ENCODE results near the gene ITPR2. TPM values are rescaled to one million over a fixed set of nuclear protein-coding genes. Genes with fewer than 3 reads are reported as not detected.
"Not testable (repeated sequence)": the region's sequence is repeated elsewhere in the genome, so short reads cannot be mapped to it uniquely, and the experiment has no call there.

ITPR2 gene
- total RNA-seq, 1 experiment from 2014 or later: 9.4 TPM

DNA sequence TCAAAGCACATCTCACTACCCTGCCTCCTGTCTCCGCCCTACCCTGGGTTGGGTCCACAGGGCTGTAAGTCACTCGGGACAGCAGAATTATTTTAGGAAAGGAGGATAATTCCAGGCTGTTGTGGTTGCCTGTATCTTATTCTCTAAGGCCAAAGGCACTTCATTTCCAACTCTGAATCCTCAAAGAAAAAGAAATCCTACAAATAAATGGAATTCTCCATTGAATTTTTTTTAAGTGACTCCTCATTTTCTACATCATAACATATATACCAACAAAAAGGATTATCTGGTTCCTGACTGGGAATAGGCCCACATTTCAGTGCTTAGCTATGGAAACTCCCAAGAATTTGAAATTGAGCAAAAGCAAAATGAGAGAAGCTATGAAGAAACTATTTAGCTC, 186.4 kb downstream of the ITPR2 start:
- no peak overlapping the region for H3K4me3 ChIP-seq (ENCODE audit: insufficient read depth, low read depth, low read length)

DNA sequence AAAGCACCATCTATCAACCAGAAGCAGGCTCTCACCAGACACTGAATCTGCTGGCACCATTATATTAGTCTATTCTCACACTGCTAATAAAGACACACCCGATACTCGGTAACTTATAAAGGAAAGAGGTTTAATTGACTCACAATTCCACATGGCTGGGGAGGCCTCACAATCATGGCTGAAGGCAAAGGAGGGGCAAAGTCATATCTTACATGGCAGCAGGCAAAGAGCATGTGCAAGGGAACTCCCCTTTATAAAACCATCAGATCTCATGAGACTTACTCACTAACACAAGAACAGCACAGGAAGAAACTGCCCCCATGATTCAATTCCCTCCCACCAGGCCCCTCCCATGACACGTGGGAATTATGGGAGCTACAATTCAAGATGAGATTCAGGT, 188.6 kb downstream of the ITPR2 start:
- H3K4me3 ChIP-seq (ENCODE audit: insufficient read depth, low read depth, low read length): not testable (repeated sequence)

More for the DNA sequence above, 186.4 kb downstream of the ITPR2 start:
- H3K27me3 ChIP-seq (ENCODE audit: control insufficient read depth, insufficient read depth, low read length): no peaks in the 10 kb centered on the region
- no peak for DNase-seq
- H3K36me3 ChIP-seq (replicated peaks; ENCODE audit: control insufficient read depth, insufficient read depth, low read length): peaks cover 1% of the 10 kb centered on the region; the same call in 1 of the 2 replicates

GRCh38 chr12:26643532-26644315, 189.3 kb downstream of the ITPR2 start:
- no peaks in the 10 kb centered on the region for H3K27me3 ChIP-seq (ENCODE audit: control insufficient read depth, insufficient read depth, low read length)
- peaks cover 2% of the 10 kb centered on the region; the same call in 1 of the 2 replicates for H3K36me3 ChIP-seq (replicated peaks; ENCODE audit: control insufficient read depth, insufficient read depth, low read length)
- H3K4me3 ChIP-seq (ENCODE audit: insufficient read depth, low read depth, low read length): no peak overlapping the region
- DNase-seq: no peak

More for the DNA sequence above, 188.6 kb downstream of the ITPR2 start:
- not testable (repeated sequence) for H3K36me3 ChIP-seq (replicated peaks; ENCODE audit: control insufficient read depth, insufficient read depth, low read length); H3K27me3 ChIP-seq (ENCODE audit: control insufficient read depth, insufficient read depth, low read length); DNase-seq

GRCh38 chr12:26642361-26642760, 190.6 kb downstream of the ITPR2 start:
- Histone ChIP-seq H3K27me3 (ENCODE audit: control insufficient read depth, insufficient read depth, low read length) (no peaks in the 10 kb centered on the region), H3K4me3 (ENCODE audit: insufficient read depth, low read depth, low read length) (no peak overlapping the region), H3K36me3 (replicated peaks; ENCODE audit: control insufficient read depth, insufficient read depth, low read length) (peaks cover 2% of the 10 kb centered on the region; the same call in 1 of the 2 replicates)
- no peak for DNase-seq

- Histone ChIP-seq H3K27me3 (ENCODE audit: control insufficient read depth, insufficient read depth, low read length) (no peaks in the 10 kb centered on the region), H3K4me3 (ENCODE audit: insufficient read depth, low read depth, low read length) (no peak overlapping the region), H3K36me3 (replicated peaks; ENCODE audit: control insufficient read depth, insufficient read depth, low read length) (0 out of 2 replicates have a peak, but pooled peaks cover 1% of the 10 kb centered on the region)
- no peak for DNase-seq
These were observed 196.2 kb downstream of the ITPR2 start for GRCh38 chr12:26636710-26637328.

- H3K4me3 ChIP-seq (ENCODE audit: insufficient read depth, low read depth, low read length): no peak overlapping the region
- H3K36me3 ChIP-seq (replicated peaks; ENCODE audit: control insufficient read depth, insufficient read depth, low read length): no peaks in the 10 kb centered on the region; the same call in none of the 2 replicates
- no peak for DNase-seq
- H3K27me3 ChIP-seq (ENCODE audit: control insufficient read depth, insufficient read depth, low read length): no peaks in the 10 kb centered on the region
These were observed 199.3 kb downstream of the ITPR2 start for GRCh38 chr12:26633591-26634210.

DNA sequence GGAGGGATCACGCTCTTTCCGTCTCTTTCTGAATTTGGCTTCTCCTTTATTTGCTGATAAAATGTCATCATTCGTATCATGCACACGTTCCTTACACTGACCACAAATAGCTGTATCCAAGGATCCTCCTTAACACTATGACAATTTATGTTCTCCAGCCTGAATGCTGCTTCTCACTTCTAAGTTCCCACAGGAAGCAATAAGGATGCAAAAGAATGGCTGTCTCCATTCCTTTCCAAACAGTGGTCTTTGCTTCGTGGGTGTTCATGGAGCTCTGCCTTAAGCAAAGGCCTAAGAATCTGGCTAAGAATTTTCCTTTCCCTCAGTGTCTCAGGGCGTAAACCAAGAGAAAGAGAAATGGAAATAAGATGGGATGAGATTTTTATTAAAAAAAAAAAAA, 200.2 kb downstream of the ITPR2 start:
- DNase-seq: no peak

GRCh38 chr12:26631846-26632245, 201.1 kb downstream of the ITPR2 start:
- H3K36me3 ChIP-seq (replicated peaks; ENCODE audit: control insufficient read depth, insufficient read depth, low read length): peaks cover 3% of the 10 kb centered on the region
- no peak for DNase-seq
- no peak overlapping the region for H3K4me3 ChIP-seq (ENCODE audit: insufficient read depth, low read depth, low read length)
- H3K27me3 ChIP-seq (ENCODE audit: control insufficient read depth, insufficient read depth, low read length): no peaks in the 10 kb centered on the region

More for the DNA sequence above, 200.2 kb downstream of the ITPR2 start:
- Histone ChIP-seq H3K27me3 (ENCODE audit: control insufficient read depth, insufficient read depth, low read length) (no peaks in the 10 kb centered on the region), H3K4me3 (ENCODE audit: insufficient read depth, low read depth, low read length) (no peak overlapping the region), H3K36me3 (replicated peaks; ENCODE audit: control insufficient read depth, insufficient read depth, low read length) (peaks cover 3% of the 10 kb centered on the region)

DNA sequence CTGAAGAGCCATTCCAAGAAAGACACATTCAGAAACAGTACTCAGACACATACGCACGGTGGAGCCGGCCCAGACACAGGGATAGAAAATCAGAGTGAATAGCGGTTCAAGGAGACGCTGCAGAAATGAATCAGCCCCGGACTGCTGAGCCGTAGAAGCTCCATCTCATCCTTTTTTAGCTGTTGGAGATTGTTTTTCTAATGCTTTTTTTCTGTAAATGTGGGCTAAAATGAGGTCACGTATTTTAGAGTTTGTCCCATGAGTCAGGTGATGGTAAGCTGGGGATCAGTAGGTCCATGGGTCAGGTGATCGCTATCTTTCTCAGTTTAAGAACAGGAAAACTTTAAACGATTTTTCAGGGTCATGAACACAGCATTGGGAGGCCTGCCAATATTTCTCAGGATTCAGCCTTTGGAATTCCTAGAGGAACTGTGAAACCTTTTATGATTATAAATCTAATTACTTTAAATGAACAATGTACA, 202.4 kb downstream of the ITPR2 start:
- Histone ChIP-seq H3K27me3 (ENCODE audit: control insufficient read depth, insufficient read depth, low read length) (no peaks in the 10 kb centered on the region), H3K36me3 (replicated peaks; ENCODE audit: control insufficient read depth, insufficient read depth, low read length) (peaks cover 3% of the 10 kb centered on the region), H3K4me3 (ENCODE audit: insufficient read depth, low read depth, low read length) (no peak overlapping the region)
- no peak for DNase-seq

GRCh38 chr12:26629864-26630263, 203.1 kb downstream of the ITPR2 start:
- peaks cover 3% of the 10 kb centered on the region for H3K36me3 ChIP-seq (replicated peaks; ENCODE audit: control insufficient read depth, insufficient read depth, low read length)
- DNase-seq: no peak
- no peak overlapping the region for H3K4me3 ChIP-seq (ENCODE audit: insufficient read depth, low read depth, low read length)
- H3K27me3 ChIP-seq (ENCODE audit: control insufficient read depth, insufficient read depth, low read length): no peaks in the 10 kb centered on the region

GRCh38 chr12:26628234-26628633, 204.8 kb downstream of the ITPR2 start:
- no peak for DNase-seq
- no peak overlapping the region for H3K4me3 ChIP-seq (ENCODE audit: insufficient read depth, low read depth, low read length)

GRCh38 chr12:26627335-26627734, 205.7 kb downstream of the ITPR2 start:
- no peak for DNase-seq
- Histone ChIP-seq H3K4me3 (ENCODE audit: insufficient read depth, low read depth, low read length) (no peak overlapping the region), H3K27me3 (ENCODE audit: control insufficient read depth, insufficient read depth, low read length) (no peaks in the 10 kb centered on the region), H3K36me3 (replicated peaks; ENCODE audit: control insufficient read depth, insufficient read depth, low read length) (peaks cover 3% of the 10 kb centered on the region)

More at GRCh38 chr12:26628234-26628633, 204.8 kb downstream of the ITPR2 start:
- H3K27me3 ChIP-seq (ENCODE audit: control insufficient read depth, insufficient read depth, low read length): no peaks in the 10 kb centered on the region
- H3K36me3 ChIP-seq (replicated peaks; ENCODE audit: control insufficient read depth, insufficient read depth, low read length): peaks cover 3% of the 10 kb centered on the region

DNA sequence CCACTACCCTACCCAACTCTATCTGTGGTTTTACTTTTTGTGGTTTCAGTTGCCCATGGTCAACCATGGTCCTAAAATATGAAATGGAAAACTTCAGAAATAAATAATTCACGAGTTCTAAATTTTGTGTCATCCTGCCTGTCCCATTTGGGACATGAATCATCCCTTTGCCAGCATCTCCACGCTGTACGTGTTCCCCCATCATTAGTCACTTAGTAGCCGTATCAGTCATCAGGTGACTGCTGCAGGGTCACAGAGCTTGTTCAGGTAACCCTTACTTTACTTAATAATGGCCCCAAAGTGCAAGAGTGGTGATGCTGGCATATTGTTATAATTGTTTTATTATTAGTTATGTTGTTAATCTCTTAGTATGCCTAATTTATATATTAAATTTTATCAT, 209.9 kb downstream of the ITPR2 start:
- Histone ChIP-seq H3K4me3 (ENCODE audit: insufficient read depth, low read depth, low read length) (no peak overlapping the region), H3K36me3 (replicated peaks; ENCODE audit: control insufficient read depth, insufficient read depth, low read length) (peaks cover 4% of the 10 kb centered on the region), H3K27me3 (ENCODE audit: control insufficient read depth, insufficient read depth, low read length) (no peaks in the 10 kb centered on the region)
- DNase-seq: no peak

DNA sequence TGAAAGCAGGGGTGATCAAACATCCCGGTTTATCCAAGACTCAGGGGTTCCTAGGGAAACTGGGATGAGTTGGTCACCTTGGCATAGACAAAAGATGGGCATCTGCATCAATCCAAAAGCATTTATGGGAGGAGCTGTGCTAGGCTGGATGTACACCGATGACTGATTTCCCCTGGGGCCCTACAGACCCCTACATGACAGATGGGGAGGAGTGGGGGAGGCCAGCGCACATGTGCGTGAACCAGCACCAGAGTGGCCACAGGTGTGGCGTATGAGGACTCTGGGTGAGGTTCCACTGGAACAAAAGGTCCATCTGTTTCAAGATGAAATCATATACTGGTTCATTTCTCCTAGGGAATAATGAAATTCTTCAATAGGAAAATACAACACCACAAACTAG, 210.4 kb downstream of the ITPR2 start:
- H3K36me3 ChIP-seq (replicated peaks; ENCODE audit: control insufficient read depth, insufficient read depth, low read length): peaks cover 4% of the 10 kb centered on the region
- no peak overlapping the region for H3K4me3 ChIP-seq (ENCODE audit: insufficient read depth, low read depth, low read length)
- DNase-seq: no peak
- no peaks in the 10 kb centered on the region for H3K27me3 ChIP-seq (ENCODE audit: control insufficient read depth, insufficient read depth, low read length)

DNA sequence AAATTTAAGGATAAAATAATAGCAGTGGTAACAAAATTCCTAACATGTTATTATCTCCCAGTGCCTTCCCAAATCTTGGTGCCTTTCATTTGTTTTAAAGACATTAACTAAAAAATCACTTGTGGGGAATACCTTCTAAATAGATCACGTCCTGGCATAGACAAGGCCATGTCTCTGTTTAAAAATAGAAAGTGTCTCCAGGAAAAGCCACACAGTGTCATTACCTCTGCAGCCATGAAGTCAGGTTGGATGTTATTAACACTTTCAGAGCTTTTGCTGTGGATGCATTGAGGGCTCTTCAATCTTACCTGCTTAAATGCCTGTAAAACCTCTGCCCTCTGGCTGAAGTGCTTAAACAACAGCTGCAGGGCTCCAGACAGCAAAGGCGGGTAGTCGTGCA, 211.1 kb downstream of the ITPR2 start:
- Histone ChIP-seq H3K36me3 (replicated peaks; ENCODE audit: control insufficient read depth, insufficient read depth, low read length) (peaks cover 4% of the 10 kb centered on the region), H3K27me3 (ENCODE audit: control insufficient read depth, insufficient read depth, low read length) (no peaks in the 10 kb centered on the region), H3K4me3 (ENCODE audit: insufficient read depth, low read depth, low read length) (no peak overlapping the region)
- no peak for DNase-seq

All from H7 (cell line).